Progenitor cell of endocrine pancreas (in vitro differentiated cells): ENCODE results near the gene RAB11FIP4. TPM values are rescaled to one million over a fixed set of nuclear protein-coding genes. Genes with fewer than 3 reads are reported as not detected.

ENCODE experiments used
- DNase-seq: peaks from one replicate; pipeline ENCODE4 v3.0.0; 2021; ENCODE audit warnings: low spot score; ENCODE audit not compliant: unreplicated experiment
- H3K27ac Mint-ChIP-seq: 2 replicates; pipeline ENCODE4 v1.8.0; 2021; ENCODE audit warnings: mild to moderate bottlenecking, moderate library complexity, mixed read lengths
- H3K27me3 Mint-ChIP-seq: 2 replicates; pipeline ENCODE4 v1.8.0; 2021; ENCODE audit warnings: mixed read lengths
- H3K36me3 Mint-ChIP-seq: 2 replicates; pipeline ENCODE4 v1.8.0; 2022; ENCODE audit warnings: mixed read lengths; ENCODE audit not compliant: insufficient read depth
- H3K4me1 Mint-ChIP-seq: 2 replicates; pipeline ENCODE4 v1.8.0; 2021; ENCODE audit warnings: low read depth, mixed read lengths
- H3K4me3 Mint-ChIP-seq: 2 replicates; pipeline ENCODE4 v1.8.0; 2021; ENCODE audit warnings: low read depth, mild to moderate bottlenecking, moderate library complexity, mixed read lengths
- H3K9me3 Mint-ChIP-seq: 2 replicates; pipeline ENCODE4 v1.8.0; 2021; ENCODE audit warnings: low read depth, mixed read lengths
- CTCF ChIP-seq: fragments of 200-600 bp; sonication (generic); IDR thresholded peaks from one replicate; pipeline ENCODE4 v1.5.0; 2021; ENCODE audit warnings: antibody characterized with exemption, mild to moderate bottlenecking; ENCODE audit not compliant: unreplicated experiment
- total RNA-seq: library from RNA; stranded (reverse); gene quantifications from 2 replicates; pipeline ENCODE4 v1.2.1, GENCODE V29; 2021

The RAB11FIP4 gene
- total RNA-seq, 1 donor from 2014 or later, result 65.5 TPM

GRCh38 chr17:31448467-31449077 is 57.1 kb downstream of the RAB11FIP4 start:
- no peak for DNase-seq
- H3K27ac Mint-ChIP-seq, result peak overlapping the region; percentile 46
- H3K27me3 Mint-ChIP-seq, result no peaks in the 10 kb centered on the region
- H3K9me3 Mint-ChIP-seq, result no peaks in the 10 kb centered on the region
- H3K4me3 Mint-ChIP-seq, result no peak overlapping the region
- TF ChIP-seq CTCF, result no peak
- H3K36me3 Mint-ChIP-seq, result no peaks in the 10 kb centered on the region
- H3K4me1 Mint-ChIP-seq, result peaks cover 6% of the 10 kb centered on the region

DNA sequence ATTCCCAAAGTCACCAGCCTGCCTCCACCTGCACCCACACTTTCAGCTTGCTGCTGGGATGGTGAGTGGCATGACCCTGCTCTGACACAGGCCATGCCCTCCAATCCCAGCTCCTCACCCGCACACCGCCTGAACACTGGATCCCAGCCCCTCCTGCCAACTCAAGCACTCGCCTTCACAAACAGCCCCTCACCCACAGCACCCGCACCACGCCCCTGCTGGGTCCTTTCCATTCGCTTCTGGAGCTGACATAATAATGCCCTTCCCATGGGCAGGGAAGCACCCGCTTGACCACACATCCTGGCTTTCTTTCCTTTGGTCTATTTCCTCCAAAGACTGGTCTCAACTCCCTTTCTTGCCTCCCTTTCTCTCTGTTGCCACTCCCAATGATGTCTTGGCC is 57.6 kb downstream of the RAB11FIP4 start:
- Mint-ChIP-seq H3K4me1 (peaks cover 7% of the 10 kb centered on the region), H3K27me3 (no peaks in the 10 kb centered on the region), H3K36me3 (no peaks in the 10 kb centered on the region), H3K27ac (peak overlapping the region; percentile 46), H3K9me3 (no peaks in the 10 kb centered on the region), H3K4me3 (no peak overlapping the region)
- DNase-seq, result no peak
- no peak for TF ChIP-seq CTCF

- no peaks in the 10 kb centered on the region for H3K9me3 Mint-ChIP-seq
- H3K4me1 Mint-ChIP-seq, result peaks cover 7% of the 10 kb centered on the region
- no peaks in the 10 kb centered on the region for H3K36me3 Mint-ChIP-seq
- no peak overlapping the region for H3K27ac Mint-ChIP-seq
- H3K27me3 Mint-ChIP-seq, result no peaks in the 10 kb centered on the region
- no peak for DNase-seq
- no peak for TF ChIP-seq CTCF
- H3K4me3 Mint-ChIP-seq, result no peak overlapping the region
These were observed 58.3 kb downstream of the RAB11FIP4 start for GRCh38 chr17:31449746-31450145.

- DNase-seq, result no peak
- Mint-ChIP-seq H3K27me3 (no peaks in the 10 kb centered on the region), H3K36me3 (no peaks in the 10 kb centered on the region), H3K27ac (peak overlapping the region; percentile 12), H3K4me1 (peaks cover 18% of the 10 kb centered on the region), H3K9me3 (no peaks in the 10 kb centered on the region), H3K4me3 (no peak overlapping the region)
- TF ChIP-seq CTCF, result no peak
These were observed 60.6 kb downstream of the RAB11FIP4 start for GRCh38 chr17:31452101-31452500.

DNA sequence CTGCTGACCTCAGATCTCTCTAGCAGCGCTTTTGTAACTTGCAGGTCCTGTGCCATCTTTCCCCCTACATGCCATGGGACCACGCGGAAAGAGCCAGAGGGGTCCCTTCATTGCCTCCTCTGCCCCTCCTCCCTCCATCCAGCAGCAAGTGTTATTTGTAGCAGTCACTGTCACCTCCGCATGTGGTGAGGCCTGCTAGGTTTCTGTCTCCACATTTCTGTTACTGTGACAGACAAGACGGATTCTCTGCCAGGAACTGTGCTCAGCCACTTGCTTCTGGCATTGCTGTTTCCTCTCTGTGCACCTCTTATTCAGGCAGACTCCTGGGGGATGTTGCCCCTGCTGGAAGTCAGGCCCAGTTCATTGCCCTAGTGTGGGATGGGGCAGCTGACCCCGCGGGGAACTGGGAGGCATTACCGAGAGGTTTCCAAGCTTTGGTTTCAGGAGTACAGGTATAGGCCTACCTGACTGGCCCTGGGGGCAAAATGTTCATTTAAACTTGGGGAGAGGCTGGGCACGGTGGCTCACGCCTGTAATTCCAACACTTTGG is 61.2 kb downstream of the RAB11FIP4 start:
- H3K4me1 Mint-ChIP-seq, result peaks cover 23% of the 10 kb centered on the region
- no peaks in the 10 kb centered on the region for H3K36me3 Mint-ChIP-seq
- TF ChIP-seq CTCF, result no peak
- H3K4me3 Mint-ChIP-seq, result no peak overlapping the region
- H3K27ac Mint-ChIP-seq, result peak overlapping the region; percentile 12
- H3K27me3 Mint-ChIP-seq, result no peaks in the 10 kb centered on the region
- no peak for DNase-seq
- H3K9me3 Mint-ChIP-seq, result no peaks in the 10 kb centered on the region
